ENCODE results near the gene OR1I1. TPM values are rescaled to one million over a fixed set of nuclear protein-coding genes. Genes with fewer than 3 reads are reported as not detected.
"Not testable (repeated sequence)": the region's sequence is repeated elsewhere in the genome, so short reads cannot be mapped to it uniquely, and the experiment has no call there.

OR1I1 gene
- total RNA-seq, 1 donor from 2014 or later, result not detected

- intact Hi-C loops (cut with DNase I), result no loop called here
- Histone ChIP-seq H3K4me3 (no peak overlapping the region), H3K36me3 (no peaks in the 10 kb centered on the region), H3K4me1 (no peaks in the 10 kb centered on the region), H3K27me3 (ENCODE audit: low read depth) (peaks cover 9% of the 10 kb centered on the region), H3K27ac (no peak overlapping the region), H3K9me3 (no peaks in the 10 kb centered on the region)
- TF ChIP-seq CTCF (IDR thresholded peaks at IDR 0.05), result no peak
- no peak for ATAC-seq
- DNase-seq, result no peak
Observed at GRCh38 chr19:15062036-15062435, 20.0 kb upstream of the OR1I1 start.

- not testable (repeated sequence) for DNase-seq, H3K4me3 ChIP-seq, ATAC-seq
Observed at GRCh38 chr19:15070386-15070785, 11.6 kb upstream of the OR1I1 start.

GRCh38 chr19:15072930-15073647, 8.9 kb upstream of the OR1I1 start:
- Histone ChIP-seq H3K9me3 (no peaks in the 10 kb centered on the region), H3K4me1 (no peaks in the 10 kb centered on the region), H3K4me3 (no peak overlapping the region), H3K27ac (no peak overlapping the region), H3K27me3 (ENCODE audit: low read depth) (no peaks in the 10 kb centered on the region), H3K36me3 (no peaks in the 10 kb centered on the region)
- no peak for DNase-seq
- intact Hi-C loops (cut with DNase I), result no loop called here
- TF ChIP-seq CTCF (IDR thresholded peaks at IDR 0.05), result no peak
- no peak for ATAC-seq

More at GRCh38 chr19:15070386-15070785, 11.6 kb upstream of the OR1I1 start:
- H3K36me3 ChIP-seq; H3K27me3 ChIP-seq (ENCODE audit: low read depth); intact Hi-C loops (cut with DNase I); H3K9me3 ChIP-seq; H3K4me1 ChIP-seq; H3K27ac ChIP-seq: not testable (repeated sequence)

GRCh38 chr19:15074371-15074770, 7.6 kb upstream of the OR1I1 start:
- intact Hi-C loops (cut with DNase I), result no loop called here
- H3K27ac ChIP-seq, result no peak overlapping the region
- DNase-seq, result no peak
- no peak for TF ChIP-seq CTCF (IDR thresholded peaks at IDR 0.05)
- no peak overlapping the region for H3K4me3 ChIP-seq
- no peaks in the 10 kb centered on the region for H3K9me3 ChIP-seq
- H3K36me3 ChIP-seq, result no peaks in the 10 kb centered on the region
- ATAC-seq, result no peak
- H3K27me3 ChIP-seq (ENCODE audit: low read depth), result no peaks in the 10 kb centered on the region
- H3K4me1 ChIP-seq, result no peaks in the 10 kb centered on the region

GRCh38 chr19:15075806-15076205, 6.2 kb upstream of the OR1I1 start:
- TF ChIP-seq CTCF (IDR thresholded peaks at IDR 0.05), result no peak
- DNase-seq (no peak), ATAC-seq (no peak)
- Histone ChIP-seq H3K27me3 (ENCODE audit: low read depth) (no peaks in the 10 kb centered on the region), H3K4me1 (no peaks in the 10 kb centered on the region), H3K27ac (no peak overlapping the region), H3K9me3 (no peaks in the 10 kb centered on the region), H3K4me3 (no peak overlapping the region), H3K36me3 (no peaks in the 10 kb centered on the region)
- intact Hi-C loops (cut with DNase I), result no loop called here

DNA sequence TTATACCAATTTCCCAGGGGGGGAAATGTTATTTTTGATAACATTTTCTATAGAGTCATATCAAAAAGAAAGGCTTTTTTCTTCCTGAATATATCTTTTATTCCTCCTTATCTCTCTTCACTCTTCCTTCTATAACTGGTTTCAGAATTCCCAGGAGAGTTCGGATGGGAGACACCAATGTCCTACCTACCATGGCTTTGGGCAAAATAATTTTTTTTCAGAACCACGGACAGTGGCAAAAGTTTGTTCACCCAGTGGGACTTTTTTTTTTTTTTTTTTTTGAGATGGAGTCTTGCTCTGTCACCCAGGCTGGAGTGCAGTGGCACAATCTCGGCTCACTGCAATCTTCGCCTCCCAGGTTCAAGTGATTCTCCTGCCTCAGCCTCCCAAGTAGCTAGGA, 2.0 kb upstream of the OR1I1 start:
- H3K27me3 ChIP-seq (ENCODE audit: low read depth), result peaks cover 18% of the 10 kb centered on the region
- H3K4me1 ChIP-seq; H3K36me3 ChIP-seq; DNase-seq; H3K9me3 ChIP-seq; H3K27ac ChIP-seq; H3K4me3 ChIP-seq; intact Hi-C loops (cut with DNase I); ATAC-seq: not testable (repeated sequence)
